ENCODE measurements around the gene CTCF. TPM values are rescaled to one million over a fixed set of nuclear protein-coding genes. Genes with fewer than 3 reads are reported as not detected.

Gene CTCF
- total RNA-seq, 4 donors from 2014 or later, result 26.1 to 39.6 (median 31.8) TPM

DNA sequence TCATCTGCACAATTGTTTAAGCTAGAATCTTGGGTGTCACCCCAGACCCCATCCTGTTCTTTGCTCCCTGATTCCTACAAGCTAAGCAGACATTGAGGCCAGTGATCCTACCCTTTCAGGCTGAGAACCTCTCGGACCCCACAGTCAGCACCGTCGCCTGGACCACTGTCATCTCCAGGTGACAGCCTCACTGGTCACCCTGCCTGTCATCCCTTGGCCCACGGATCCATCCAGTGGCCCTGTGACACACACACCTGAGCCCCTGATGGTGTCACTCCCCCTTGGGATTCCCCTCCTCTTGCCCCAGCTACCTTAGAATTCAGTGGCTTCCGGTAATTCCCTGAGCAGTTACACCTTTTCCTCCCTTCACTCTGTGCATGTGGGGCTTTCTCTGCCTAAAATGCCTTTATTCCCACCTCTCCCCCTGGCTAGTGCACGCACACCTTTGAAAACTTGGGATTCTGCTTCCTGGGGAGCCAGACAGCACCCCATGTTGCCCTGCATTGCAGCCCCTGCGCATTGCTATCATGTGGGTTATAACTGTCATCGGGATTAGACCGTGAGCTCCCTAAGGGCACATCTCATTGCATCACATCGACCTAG, 107.3 kb downstream of the CTCF start:
- Histone ChIP-seq H3K4me3 (no peak overlapping the region), H3K27ac (no peak overlapping the region), H3K9me3 (no peaks in the 10 kb centered on the region), H3K27me3 (no peaks in the 10 kb centered on the region), H3K4me1 (peaks cover 0 to 57% (median 41%) of the 10 kb centered on the region in 4 donors), H3K36me3 (peaks cover 0 to 6% (median 0%) of the 10 kb centered on the region in 3 donors)
- DNase-seq (ENCODE audit: low spot score in 2 of 2), result no peak
- no peak for TF ChIP-seq CTCF (IDR thresholded peaks at IDR 0.05)
- no peak for TF ChIP-seq POLR2A (IDR thresholded peaks at IDR 0.05)
- no peak for TF ChIP-seq EP300 (IDR thresholded peaks at IDR 0.05)
- WGBS, 2 donors, result 84 to 88% methylated on average over 10 of the region's 10 CpGs

- 40 to 55% methylated on average over 4 of the region's 4 CpGs for WGBS, 2 donors
- Histone ChIP-seq H3K36me3 (peaks cover 0 to 4% (median 0%) of the 10 kb centered on the region in 3 donors), H3K4me1 (peaks cover 0 to 54% (median 26%) of the 10 kb centered on the region in 4 donors), H3K4me3 (no peak overlapping the region), H3K27me3 (no peaks in the 10 kb centered on the region), H3K27ac (peak overlapping the region in 1 of 4 donors; percentile 83), H3K9me3 (no peaks in the 10 kb centered on the region)
- no peak for TF ChIP-seq POLR2A (IDR thresholded peaks at IDR 0.05)
- TF ChIP-seq CTCF (IDR thresholded peaks at IDR 0.05), result no peak
- no peak for TF ChIP-seq EP300 (IDR thresholded peaks at IDR 0.05)
- DNase-seq (ENCODE audit: low spot score in 2 of 2), result no peak
Observed at GRCh38 chr16:67672306-67672705, 110.0 kb downstream of the CTCF start.

GRCh38 chr16:67672739-67673662, 110.7 kb downstream of the CTCF start:
- no peak overlapping the region for H3K4me3 ChIP-seq
- H3K36me3 ChIP-seq, result peaks cover 0 to 10% (median 0%) of the 10 kb centered on the region in 3 donors
- peaks cover 0 to 47% (median 19%) of the 10 kb centered on the region in 4 donors for H3K4me1 ChIP-seq
- H3K9me3 ChIP-seq, result no peaks in the 10 kb centered on the region
- 45 to 48% methylated on average over 8 to 13 of the region's 13 CpGs for WGBS, 2 donors
- H3K27me3 ChIP-seq, result no peaks in the 10 kb centered on the region
- peak overlapping the region; percentile 56 to 91 (median 76) for H3K27ac ChIP-seq
- TF ChIP-seq POLR2A (IDR thresholded peaks at IDR 0.05), result no peak
- no peak for TF ChIP-seq EP300 (IDR thresholded peaks at IDR 0.05)
- peak; percentile 48 to 70 (median 63) for TF ChIP-seq CTCF (IDR thresholded peaks at IDR 0.05)
- DNase-seq (ENCODE audit: low spot score in 2 of 2), result peak in 1 of 2 donors; percentile 59

DNA sequence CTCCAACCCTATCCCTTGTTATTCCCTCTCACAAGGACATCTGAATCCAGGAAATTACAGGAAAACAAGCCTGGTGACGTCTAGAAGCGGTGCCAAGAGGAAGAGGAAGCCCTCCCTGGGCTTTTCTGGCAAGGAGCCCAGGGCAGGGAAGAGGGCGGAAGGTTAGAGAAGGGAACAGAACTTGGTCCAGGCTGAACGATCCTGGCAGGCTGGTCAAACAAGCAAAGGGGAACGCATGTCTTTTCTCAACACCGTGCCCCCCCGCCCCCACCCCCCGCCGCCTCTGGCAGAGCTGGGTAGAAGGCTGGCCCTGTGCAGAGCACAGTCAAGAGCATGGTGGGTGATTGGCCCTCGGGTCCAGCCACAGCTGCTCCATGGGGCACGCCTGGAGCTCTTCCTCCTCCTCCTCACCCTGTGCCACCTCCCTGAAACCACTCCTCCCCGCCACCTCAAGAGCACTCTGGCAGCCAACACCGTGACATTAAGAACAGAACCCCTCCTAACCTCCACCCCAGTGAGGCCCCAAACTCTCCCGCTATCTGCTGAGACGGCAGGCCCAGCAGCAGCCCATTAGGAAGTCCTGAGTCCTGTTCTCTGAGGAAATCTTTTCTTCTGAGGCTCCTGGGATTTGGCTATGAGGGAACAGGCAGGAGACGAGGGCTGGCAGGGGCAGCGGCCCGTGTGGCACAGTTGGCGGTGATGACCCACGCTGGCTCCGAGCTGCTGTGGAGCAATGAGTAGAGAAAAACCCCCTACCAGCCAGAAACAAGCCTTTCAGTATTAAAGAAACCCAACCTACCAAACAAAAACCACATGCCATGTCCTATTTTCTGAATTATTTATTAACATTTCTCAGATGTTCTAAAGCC, 111.6 kb downstream of the CTCF start:
- Histone ChIP-seq H3K27me3 (no peaks in the 10 kb centered on the region), H3K4me3 (no peak overlapping the region), H3K4me1 (peaks cover 0 to 42% (median 16%) of the 10 kb centered on the region in 4 donors), H3K9me3 (no peaks in the 10 kb centered on the region), H3K27ac (peak overlapping the region; percentile 56 to 91 (median 76)), H3K36me3 (peaks cover 0 to 11% (median 0%) of the 10 kb centered on the region in 3 donors)
- TF ChIP-seq EP300 (IDR thresholded peaks at IDR 0.05) (peak; percentile 24 to 82), CTCF (IDR thresholded peaks at IDR 0.05) (no peak)
- DNase-seq (ENCODE audit: low spot score in 2 of 2), result peak; percentile 47 to 59
- WGBS, 2 donors, result 27 to 35% methylated on average over 17 to 18 of the region's 21 CpGs

All from tibial nerve (tissue), 4 donors.